GM23338 (cell line): ENCODE results near the gene PREP. TPM values are rescaled to one million over a fixed set of nuclear protein-coding genes. Genes with fewer than 3 reads are reported as not detected.

ENCODE experiments used
- ATAC-seq: fragments of 200-7000 bp; cut with Tn5 transposase; 3 replicates; pipeline ENCODE4 v1.9.1; 2020
- DNase-seq: peaks from one replicate; pipeline ENCODE4 v3.0.0-alpha.2; 2015; ENCODE audit warnings: low spot score
- H2AFZ ChIP-seq: fragments of 200-600 bp; sonication (generic); 2 replicates; pipeline ENCODE4 v1.8.0; 2016; ENCODE audit warnings: antibody characterized with exemption, mild to moderate bottlenecking, moderate library complexity
- H3F3A ChIP-seq: fragments of 200-600 bp; sonication (generic); replicated peaks from 2 replicates; pipeline ENCODE4 v1.8.0; 2017; ENCODE audit warnings: antibody characterized with exemption, mixed run types, low read depth
- H3K27ac ChIP-seq: fragments of 200-600 bp; sonication (generic); 2 replicates; pipeline ENCODE4 v1.6.1; 2016; ENCODE audit warnings: low read depth
- H3K27me3 ChIP-seq: fragments of 200-600 bp; sonication (generic); 2 replicates; pipeline ENCODE4 v1.8.0; 2016; ENCODE audit warnings: mild to moderate bottlenecking, mixed run types, moderate library complexity; ENCODE audit not compliant: insufficient read depth
- H3K36me3 ChIP-seq: fragments of 200-600 bp; sonication (generic); 2 replicates; pipeline ENCODE4 v1.8.0; 2016; ENCODE audit warnings: mild to moderate bottlenecking; ENCODE audit not compliant: insufficient read depth
- H3K4me1 ChIP-seq: fragments of 200-600 bp; sonication (generic); 2 replicates; pipeline ENCODE4 v1.8.0; 2016; ENCODE audit warnings: mild to moderate bottlenecking, moderate library complexity; ENCODE audit not compliant: insufficient read depth
- H3K4me2 ChIP-seq: fragments of 200-600 bp; sonication (generic); 2 replicates; pipeline ENCODE4 v1.7.1; 2017; ENCODE audit warnings: mixed run types
- H3K4me3 ChIP-seq: fragments of 200-600 bp; sonication (generic); 2 replicates; pipeline ENCODE4 v1.6.1; 2016; ENCODE audit warnings: mixed run types
- H3K79me2 ChIP-seq: fragments of 200-600 bp; sonication (generic); replicated peaks from 2 replicates; pipeline ENCODE4 v1.8.0; 2017; ENCODE audit warnings: mild to moderate bottlenecking; ENCODE audit not compliant: insufficient read depth
- H3K9me2 ChIP-seq: fragments of 200-600 bp; sonication (generic); 2 replicates; pipeline ENCODE4 v1.8.0; 2017; ENCODE audit not compliant: insufficient read depth
- H4K20me1 ChIP-seq: fragments of 200-600 bp; sonication (generic); replicated peaks from 2 replicates; pipeline ENCODE4 v1.8.0; 2017; ENCODE audit warnings: mild to moderate bottlenecking; ENCODE audit not compliant: insufficient read depth
- H3K27ac Mint-ChIP-seq: 2 replicates; pipeline ENCODE4 v1.8.0; 2020; ENCODE audit warnings: inconsistent platforms, mild to moderate bottlenecking, moderate library complexity, mixed read lengths
- H3K27me3 Mint-ChIP-seq: 3 replicates; pipeline ENCODE4 v1.8.0; 2022; ENCODE audit warnings: low read depth, mild to moderate bottlenecking, moderate library complexity, mixed read lengths, inconsistent platforms; ENCODE audit not compliant: insufficient read depth, poor library complexity
- H3K36me3 Mint-ChIP-seq: 3 replicates; pipeline ENCODE4 v1.8.0; 2021; ENCODE audit warnings: low read depth, mild to moderate bottlenecking, inconsistent platforms, moderate library complexity, mixed read lengths
- H3K4me1 Mint-ChIP-seq: 3 replicates; pipeline ENCODE4 v1.8.0; 2020; ENCODE audit warnings: mild to moderate bottlenecking, inconsistent platforms, mixed read lengths
- H3K4me3 Mint-ChIP-seq: 3 replicates; pipeline ENCODE4 v1.8.0; 2021; ENCODE audit warnings: moderate library complexity, mild to moderate bottlenecking, inconsistent platforms, mixed read lengths
- H3K9me3 Mint-ChIP-seq: 3 replicates; pipeline ENCODE4 v1.8.0; 2020; ENCODE audit warnings: moderate library complexity, mild to moderate bottlenecking, inconsistent platforms, mixed read lengths
- CREB1 ChIP-seq: fragments of 250-450 bp; sonication (Bioruptor Pico); IDR thresholded peaks from 2 replicates; pipeline ENCODE4 v1.5.0; 2020; ENCODE audit warnings: low read depth, mild to moderate bottlenecking, moderate library complexity
- ETS1 ChIP-seq: IDR thresholded peaks from 2 replicates; pipeline ENCODE4 v1.6.1; 2016; ENCODE audit warnings: antibody characterized with exemption
- EZH2 ChIP-seq: fragments of 200-600 bp; sonication (generic); IDR thresholded peaks from one replicate; pipeline ENCODE4 v1.8.0; 2017; ENCODE audit warnings: antibody characterized with exemption, mild to moderate bottlenecking, low read depth; ENCODE audit not compliant: unreplicated experiment
- EZH2phosphoT487 ChIP-seq: fragments of 200-600 bp; sonication (generic); IDR thresholded peaks from one replicate; pipeline ENCODE4 v1.8.1; 2018; ENCODE audit warnings: antibody characterized with exemption; ENCODE audit not compliant: unreplicated experiment
- JUNB ChIP-seq: IDR thresholded peaks from one replicate; pipeline ENCODE4 v1.6.1; 2016; ENCODE audit warnings: antibody characterized with exemption; ENCODE audit not compliant: unreplicated experiment
- NANOG ChIP-seq: IDR thresholded peaks from 2 replicates; pipeline ENCODE4 v1.6.1; 2016; ENCODE audit warnings: antibody characterized with exemption, borderline replicate concordance
- POLR2AphosphoS5 ChIP-seq: IDR thresholded peaks from 2 replicates; pipeline ENCODE4 v1.6.1; 2016; ENCODE audit warnings: antibody characterized with exemption, low read depth
- REST ChIP-seq: IDR thresholded peaks from one replicate; pipeline ENCODE4 v1.6.1; 2018; ENCODE audit warnings: antibody characterized with exemption; ENCODE audit not compliant: unreplicated experiment
- STAT1 ChIP-seq: IDR thresholded peaks from one replicate; pipeline ENCODE4 v1.6.1; 2016; ENCODE audit warnings: antibody characterized with exemption; ENCODE audit not compliant: unreplicated experiment
- ZNF114 ChIP-seq: fragments of 250-450 bp; sonication (Bioruptor Pico); IDR thresholded peaks from 2 replicates; pipeline ENCODE4 v1.5.0; 2020; ENCODE audit warnings: mild to moderate bottlenecking, moderate library complexity
- ZNF331 ChIP-seq: fragments of 250-450 bp; sonication (Bioruptor Pico); IDR thresholded peaks from 2 replicates; pipeline ENCODE4 v1.5.0; 2020; ENCODE audit warnings: low read depth, mild to moderate bottlenecking, moderate library complexity
- polyA plus RNA-seq: library from polyadenylated mRNA; unstranded; fragments of >200 nt; fragmentation: Nextera tagmentation; extraction: Ambion mirVana; gene quantifications from 2 replicates; pipeline ENCODE4 v1.2.1, GENCODE V29; 2016
- total RNA-seq: library from RNA; depleted of rRNA; stranded (reverse); fragments of >200 nt; shearing (Covaris generic); gene quantifications from 2 replicates; pipeline ENCODE4 v1.2.3, GENCODE V29; 2014
- TF ChIP-seq, protein P1 (sequence below): fragments of 250-450 bp; sonication (Bioruptor Pico); IDR thresholded peaks from 2 replicates; pipeline ENCODE4 v1.5.0; 2020; ENCODE audit warnings: mild to moderate bottlenecking, moderate library complexity
- TF ChIP-seq, protein P2 (sequence below), 2 experiments: fragments of 200-600 bp in 1 of 2; sonication (generic) in 1 of 2; conservative IDR thresholded peaks; 2 replicates each; pipeline versions ENCODE4 v1.5.1 to v1.6.1; 2016 to 2017; ENCODE audit warnings: antibody characterized with exemption in 2 of 2, low read depth in 2 of 2, mild to moderate bottlenecking in 2 of 2, moderate library complexity in 1 of 2

PREP gene
- total and polyA plus RNA-seq, 2 experiments from 2014 or later, result 28.5 to 52.7 TPM

GRCh38 chr6:105253787-105254186 is 149.1 kb downstream of the PREP start:
- H3K79me2 ChIP-seq, result no peaks in the 10 kb centered on the region
- H3K27me3 Mint-ChIP-seq, result no peaks in the 10 kb centered on the region
- H3K4me1 Mint-ChIP-seq, result peaks cover 13% of the 10 kb centered on the region
- H3K27ac ChIP-seq, result no peak overlapping the region
- no peak overlapping the region for H3K4me2 ChIP-seq
- H4K20me1 ChIP-seq, result no peaks in the 10 kb centered on the region
- no peaks in the 10 kb centered on the region for H3K36me3 ChIP-seq
- no peaks in the 10 kb centered on the region for H3F3A ChIP-seq
- H3K9me3 Mint-ChIP-seq, result peaks cover 3% of the 10 kb centered on the region; the same call in 1 of the 3 replicates
- H3K4me1 ChIP-seq, result peaks cover 6% of the 10 kb centered on the region; the same call in 1 of the 2 replicates
- TF ChIP-seq ZNF331 (CRISPR knock-in tag) (no peak), ZNF114 (CRISPR knock-in tag) (no peak), STAT1 (no peak), POLR2AphosphoS5 (no peak), EZH2phosphoT487 (no peak), CREB1 (CRISPR knock-in tag) (no peak), EZH2 (no peak), REST (no peak), NANOG (no peak), JUNB (no peak), ETS1 (no peak)
- TF ChIP-seq, protein P1, sequence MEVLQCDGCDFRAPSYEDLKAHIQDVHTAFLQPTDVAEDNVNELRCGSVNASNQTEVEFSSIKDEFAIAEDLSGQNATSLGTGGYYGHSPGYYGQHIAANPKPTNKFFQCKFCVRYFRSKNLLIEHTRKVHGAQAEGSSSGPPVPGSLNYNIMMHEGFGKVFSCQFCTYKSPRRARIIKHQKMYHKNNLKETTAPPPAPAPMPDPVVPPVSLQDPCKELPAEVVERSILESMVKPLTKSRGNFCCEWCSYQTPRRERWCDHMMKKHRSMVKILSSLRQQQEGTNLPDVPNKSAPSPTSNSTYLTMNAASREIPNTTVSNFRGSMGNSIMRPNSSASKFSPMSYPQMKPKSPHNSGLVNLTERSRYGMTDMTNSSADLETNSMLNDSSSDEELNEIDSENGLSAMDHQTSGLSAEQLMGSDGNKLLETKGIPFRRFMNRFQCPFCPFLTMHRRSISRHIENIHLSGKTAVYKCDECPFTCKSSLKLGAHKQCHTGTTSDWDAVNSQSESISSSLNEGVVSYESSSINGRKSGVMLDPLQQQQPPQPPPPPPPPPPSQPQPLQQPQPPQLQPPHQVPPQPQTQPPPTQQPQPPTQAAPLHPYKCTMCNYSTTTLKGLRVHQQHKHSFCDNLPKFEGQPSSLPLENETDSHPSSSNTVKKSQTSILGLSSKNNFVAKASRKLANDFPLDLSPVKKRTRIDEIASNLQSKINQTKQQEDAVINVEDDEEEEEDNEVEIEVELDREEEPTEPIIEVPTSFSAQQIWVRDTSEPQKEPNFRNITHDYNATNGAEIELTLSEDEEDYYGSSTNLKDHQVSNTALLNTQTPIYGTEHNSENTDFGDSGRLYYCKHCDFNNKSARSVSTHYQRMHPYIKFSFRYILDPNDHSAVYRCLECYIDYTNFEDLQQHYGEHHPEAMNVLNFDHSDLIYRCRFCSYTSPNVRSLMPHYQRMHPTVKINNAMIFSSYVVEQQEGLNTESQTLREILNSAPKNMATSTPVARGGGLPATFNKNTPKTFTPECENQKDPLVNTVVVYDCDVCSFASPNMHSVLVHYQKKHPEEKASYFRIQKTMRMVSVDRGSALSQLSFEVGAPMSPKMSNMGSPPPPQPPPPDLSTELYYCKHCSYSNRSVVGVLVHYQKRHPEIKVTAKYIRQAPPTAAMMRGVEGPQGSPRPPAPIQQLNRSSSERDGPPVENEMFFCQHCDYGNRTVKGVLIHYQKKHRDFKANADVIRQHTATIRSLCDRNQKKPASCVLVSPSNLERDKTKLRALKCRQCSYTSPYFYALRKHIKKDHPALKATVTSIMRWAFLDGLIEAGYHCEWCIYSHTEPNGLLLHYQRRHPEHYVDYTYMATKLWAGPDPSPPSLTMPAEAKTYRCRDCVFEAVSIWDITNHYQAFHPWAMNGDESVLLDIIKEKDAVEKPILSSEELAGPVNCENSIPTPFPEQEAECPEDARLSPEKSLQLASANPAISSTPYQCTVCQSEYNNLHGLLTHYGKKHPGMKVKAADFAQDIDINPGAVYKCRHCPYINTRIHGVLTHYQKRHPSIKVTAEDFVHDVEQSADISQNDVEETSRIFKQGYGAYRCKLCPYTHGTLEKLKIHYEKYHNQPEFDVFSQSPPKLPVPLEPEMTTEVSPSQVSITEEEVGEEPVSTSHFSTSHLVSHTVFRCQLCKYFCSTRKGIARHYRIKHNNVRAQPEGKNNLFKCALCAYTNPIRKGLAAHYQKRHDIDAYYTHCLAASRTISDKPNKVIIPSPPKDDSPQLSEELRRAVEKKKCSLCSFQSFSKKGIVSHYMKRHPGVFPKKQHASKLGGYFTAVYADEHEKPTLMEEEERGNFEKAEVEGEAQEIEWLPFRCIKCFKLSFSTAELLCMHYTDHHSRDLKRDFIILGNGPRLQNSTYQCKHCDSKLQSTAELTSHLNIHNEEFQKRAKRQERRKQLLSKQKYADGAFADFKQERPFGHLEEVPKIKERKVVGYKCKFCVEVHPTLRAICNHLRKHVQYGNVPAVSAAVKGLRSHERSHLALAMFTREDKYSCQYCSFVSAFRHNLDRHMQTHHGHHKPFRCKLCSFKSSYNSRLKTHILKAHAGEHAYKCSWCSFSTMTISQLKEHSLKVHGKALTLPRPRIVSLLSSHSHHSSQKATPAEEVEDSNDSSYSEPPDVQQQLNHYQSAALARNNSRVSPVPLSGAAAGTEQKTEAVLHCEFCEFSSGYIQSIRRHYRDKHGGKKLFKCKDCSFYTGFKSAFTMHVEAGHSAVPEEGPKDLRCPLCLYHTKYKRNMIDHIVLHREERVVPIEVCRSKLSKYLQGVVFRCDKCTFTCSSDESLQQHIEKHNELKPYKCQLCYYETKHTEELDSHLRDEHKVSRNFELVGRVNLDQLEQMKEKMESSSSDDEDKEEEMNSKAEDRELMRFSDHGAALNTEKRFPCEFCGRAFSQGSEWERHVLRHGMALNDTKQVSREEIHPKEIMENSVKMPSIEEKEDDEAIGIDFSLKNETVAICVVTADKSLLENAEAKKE (CRISPR knock-in tag), result no peak
- TF ChIP-seq, protein P2, sequence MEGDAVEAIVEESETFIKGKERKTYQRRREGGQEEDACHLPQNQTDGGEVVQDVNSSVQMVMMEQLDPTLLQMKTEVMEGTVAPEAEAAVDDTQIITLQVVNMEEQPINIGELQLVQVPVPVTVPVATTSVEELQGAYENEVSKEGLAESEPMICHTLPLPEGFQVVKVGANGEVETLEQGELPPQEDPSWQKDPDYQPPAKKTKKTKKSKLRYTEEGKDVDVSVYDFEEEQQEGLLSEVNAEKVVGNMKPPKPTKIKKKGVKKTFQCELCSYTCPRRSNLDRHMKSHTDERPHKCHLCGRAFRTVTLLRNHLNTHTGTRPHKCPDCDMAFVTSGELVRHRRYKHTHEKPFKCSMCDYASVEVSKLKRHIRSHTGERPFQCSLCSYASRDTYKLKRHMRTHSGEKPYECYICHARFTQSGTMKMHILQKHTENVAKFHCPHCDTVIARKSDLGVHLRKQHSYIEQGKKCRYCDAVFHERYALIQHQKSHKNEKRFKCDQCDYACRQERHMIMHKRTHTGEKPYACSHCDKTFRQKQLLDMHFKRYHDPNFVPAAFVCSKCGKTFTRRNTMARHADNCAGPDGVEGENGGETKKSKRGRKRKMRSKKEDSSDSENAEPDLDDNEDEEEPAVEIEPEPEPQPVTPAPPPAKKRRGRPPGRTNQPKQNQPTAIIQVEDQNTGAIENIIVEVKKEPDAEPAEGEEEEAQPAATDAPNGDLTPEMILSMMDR (conservative IDR thresholded peaks at IDR 0.05; ENCODE audit: low read depth in 2 of 2), result no peak
- H3K4me3 ChIP-seq, result no peak overlapping the region
- H2AFZ ChIP-seq, result 0 out of 2 replicates have a peak overlapping the region, but pooled peaks have one; percentile 47
- DNase-seq (peak; percentile 11), ATAC-seq (no peak)
- no peak overlapping the region for H3K27ac Mint-ChIP-seq
- H3K36me3 Mint-ChIP-seq, result no peaks in the 10 kb centered on the region
- H3K4me3 Mint-ChIP-seq, result no peak overlapping the region
- H3K9me2 ChIP-seq, result peaks cover 9% of the 10 kb centered on the region; the same call in 1 of the 2 replicates
- H3K27me3 ChIP-seq, result no peaks in the 10 kb centered on the region
